HG02852 (cell line): ENCODE data around the gene ZHX3.

Source experiments
- ATAC-seq: cut with Tn5 transposase; IDR thresholded peaks from one replicate; pipeline ENCODE4 v1.9.1; 2021; ENCODE audit warnings: mild to moderate bottlenecking, moderate library complexity; ENCODE audit not compliant: unreplicated experiment

The ZHX3 gene

DNA sequence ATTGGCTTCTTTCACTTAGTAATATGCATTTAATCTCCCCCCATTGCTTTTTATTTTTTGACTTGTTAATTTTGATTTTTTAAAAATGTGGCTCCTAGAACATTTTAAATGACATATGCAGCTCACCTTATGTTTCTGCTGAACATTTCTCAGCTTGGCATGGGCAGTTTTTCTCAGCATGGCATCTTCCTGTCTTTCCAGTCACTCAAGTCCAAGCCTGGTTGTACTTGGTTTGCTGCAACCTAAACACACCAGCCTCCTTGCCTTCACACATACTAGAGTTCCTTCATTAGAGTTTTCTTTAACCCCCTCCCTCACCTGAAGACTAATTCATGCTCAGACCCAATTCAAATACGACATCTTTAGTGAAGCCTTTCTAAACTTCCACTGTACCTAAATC, 86.4 kb downstream of the ZHX3 start:
- ATAC-seq, result no peak

DNA sequence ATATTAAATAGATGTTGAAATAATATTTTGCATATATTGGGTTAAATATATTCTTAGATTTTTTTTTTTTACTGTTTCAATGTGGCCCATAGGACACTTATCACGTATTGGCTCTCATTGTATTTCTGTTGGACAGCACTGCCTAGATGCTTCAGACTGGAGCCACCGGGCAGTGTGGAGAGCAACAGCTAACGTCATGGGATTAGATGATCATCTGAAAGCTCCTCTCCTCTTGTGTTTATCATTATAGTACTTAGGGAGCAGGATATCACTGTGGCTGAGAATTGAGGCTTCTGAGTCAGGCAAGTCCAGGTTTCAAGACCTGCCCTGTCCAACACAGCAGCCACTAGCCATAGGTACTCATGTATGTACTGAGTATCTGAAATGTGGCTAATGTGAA, 87.4 kb downstream of the ZHX3 start:
- ATAC-seq, result no peak

DNA sequence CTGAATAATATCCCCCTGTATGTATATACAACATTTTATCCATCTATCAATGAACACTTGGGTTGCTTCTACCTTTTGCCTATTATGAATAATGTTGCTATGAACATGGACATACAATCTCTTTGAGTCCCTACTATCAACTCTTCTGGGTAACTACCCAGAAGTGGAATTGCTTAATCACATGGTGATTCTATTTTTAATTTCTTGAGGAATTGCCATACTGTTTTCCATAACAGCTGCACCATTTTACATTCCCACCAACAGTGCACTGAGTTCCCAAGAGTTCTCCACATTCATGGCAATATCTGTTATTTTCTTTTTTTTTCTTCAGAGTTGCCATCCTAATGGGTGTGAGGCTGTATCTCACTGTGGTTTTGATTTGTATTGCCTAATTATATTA, 88.3 kb downstream of the ZHX3 start:
- no peak for ATAC-seq

DNA sequence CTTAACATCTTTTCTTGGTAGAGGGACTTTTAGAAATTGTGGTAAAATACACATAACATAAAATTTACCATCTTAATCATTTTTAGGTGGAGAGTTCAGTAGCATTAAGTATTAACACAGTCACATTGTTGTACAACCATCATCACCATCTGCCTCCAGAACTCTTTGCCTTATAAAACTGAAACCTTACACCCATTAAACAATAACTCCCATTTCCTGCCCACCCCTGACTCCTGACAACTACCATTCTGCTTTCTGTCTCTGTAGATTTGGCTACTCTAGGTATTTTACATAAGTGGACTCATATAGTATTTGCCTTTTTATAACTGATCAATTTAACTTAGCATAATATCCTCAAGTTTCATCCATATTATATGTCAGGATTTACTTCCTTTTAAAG, 88.7 kb downstream of the ZHX3 start:
- ATAC-seq, result no peak

DNA sequence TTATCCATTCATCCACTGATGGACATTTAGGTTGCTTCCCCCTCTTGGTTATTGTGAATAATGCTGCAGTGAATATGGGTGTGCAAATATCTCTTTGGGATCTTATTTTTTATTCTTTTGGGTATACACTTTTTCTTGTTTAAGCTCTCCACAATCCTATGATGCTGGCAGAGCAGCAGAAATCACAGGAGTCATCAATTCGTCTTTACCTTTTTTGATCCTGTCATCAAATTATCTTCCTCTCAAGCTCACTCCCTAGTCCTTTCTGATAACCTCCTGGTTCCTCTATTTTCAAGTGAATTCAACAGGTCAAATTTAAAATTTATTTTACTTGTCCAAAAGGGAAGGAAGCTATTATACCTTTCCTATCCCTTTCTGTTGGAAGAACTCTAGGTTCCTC, 91.1 kb downstream of the ZHX3 start:
- ATAC-seq, result no peak

DNA sequence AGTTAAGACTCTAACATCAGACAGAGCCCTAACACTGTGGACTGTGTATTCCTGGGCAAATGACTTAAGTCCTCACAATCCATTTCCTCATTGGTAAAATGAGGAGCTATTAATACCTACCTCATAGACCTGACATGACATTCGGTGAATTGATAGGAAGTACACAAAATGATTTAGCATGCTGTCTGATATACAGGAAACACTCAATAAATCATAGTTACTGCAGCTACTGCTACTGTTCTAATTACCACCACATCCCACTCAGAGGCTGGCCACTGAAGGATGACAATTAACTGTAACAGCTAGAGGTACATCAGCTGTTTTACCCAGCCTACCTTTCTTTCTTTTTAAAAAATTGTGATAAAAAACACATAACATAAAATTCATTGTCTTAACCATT, 92.4 kb downstream of the ZHX3 start:
- no peak for ATAC-seq

DNA sequence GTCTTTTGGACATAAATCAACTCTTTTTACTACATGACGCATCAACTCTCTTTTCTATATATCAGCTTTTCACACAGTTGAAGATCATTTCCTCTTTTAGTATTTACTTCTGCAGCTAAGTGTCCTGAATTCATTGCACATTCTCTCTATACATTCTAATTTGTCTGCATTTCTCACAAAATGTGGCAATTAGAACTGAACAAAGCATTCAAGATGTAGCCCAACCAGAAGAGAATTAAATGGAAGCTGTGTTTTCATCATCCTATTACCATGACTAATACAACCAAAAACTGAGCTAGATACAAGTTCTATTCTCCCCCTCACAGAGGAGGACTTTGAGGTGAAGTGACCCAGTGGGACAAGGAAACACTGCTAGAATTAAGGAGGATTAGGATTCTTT, 93.2 kb downstream of the ZHX3 start:
- no peak for ATAC-seq

DNA sequence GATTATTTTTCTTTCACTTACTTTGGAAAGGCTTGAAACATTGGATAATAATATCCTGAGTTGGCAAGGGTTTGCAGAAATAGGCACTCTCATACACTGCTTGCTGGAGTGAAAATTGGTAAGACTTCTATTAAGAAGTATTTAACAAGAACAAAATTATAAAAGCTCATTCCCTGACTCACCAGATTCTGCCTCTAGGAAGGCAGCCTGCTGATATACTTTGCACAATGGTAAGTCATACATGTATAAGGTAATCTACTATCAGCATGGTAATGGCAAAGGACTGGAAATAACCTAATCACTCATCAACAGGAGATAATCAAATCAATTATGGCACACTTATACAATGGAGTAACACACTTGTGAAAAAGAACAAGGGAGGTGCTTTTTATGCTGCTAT, 94.4 kb downstream of the ZHX3 start:
- ATAC-seq, result no peak

DNA sequence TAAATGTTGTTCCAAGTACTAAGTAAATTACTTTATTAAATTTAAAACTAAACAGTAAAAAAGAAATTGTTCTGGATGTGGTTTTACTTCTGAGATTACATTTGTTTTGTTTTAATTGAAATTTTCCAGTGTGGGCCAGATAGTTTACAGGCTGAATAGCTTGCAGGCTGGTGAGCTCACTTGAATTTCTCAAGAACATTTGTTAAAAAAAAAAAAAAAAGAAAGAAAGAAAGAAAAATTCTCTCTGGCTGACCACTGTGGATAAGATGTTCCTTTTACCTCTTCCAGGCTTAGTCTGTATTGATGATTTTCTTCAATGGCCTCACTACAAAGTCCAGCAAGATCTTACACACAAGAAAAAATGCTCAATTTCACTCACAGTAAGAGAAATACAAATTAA, 94.8 kb downstream of the ZHX3 start:
- ATAC-seq, result no peak

DNA sequence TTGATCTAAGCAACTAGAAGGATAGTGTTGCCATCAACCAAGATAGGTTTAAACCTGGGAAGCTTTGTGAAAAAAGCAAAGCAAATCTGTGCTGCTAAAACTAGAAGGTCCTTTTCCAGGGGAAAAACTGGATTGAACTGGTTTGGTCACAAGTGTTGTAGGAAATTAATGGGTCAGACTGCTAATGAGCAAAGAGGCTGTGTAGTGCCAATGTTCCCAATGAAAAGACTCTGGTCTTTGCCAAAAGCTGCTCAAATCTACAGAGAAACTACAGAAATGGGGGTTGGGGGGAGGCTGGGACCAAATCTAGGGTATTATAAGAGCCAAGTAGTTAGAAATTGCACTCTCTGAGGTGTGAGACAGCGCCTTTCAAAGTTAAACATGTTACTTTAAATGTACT, 95.2 kb downstream of the ZHX3 start:
- no peak for ATAC-seq

DNA sequence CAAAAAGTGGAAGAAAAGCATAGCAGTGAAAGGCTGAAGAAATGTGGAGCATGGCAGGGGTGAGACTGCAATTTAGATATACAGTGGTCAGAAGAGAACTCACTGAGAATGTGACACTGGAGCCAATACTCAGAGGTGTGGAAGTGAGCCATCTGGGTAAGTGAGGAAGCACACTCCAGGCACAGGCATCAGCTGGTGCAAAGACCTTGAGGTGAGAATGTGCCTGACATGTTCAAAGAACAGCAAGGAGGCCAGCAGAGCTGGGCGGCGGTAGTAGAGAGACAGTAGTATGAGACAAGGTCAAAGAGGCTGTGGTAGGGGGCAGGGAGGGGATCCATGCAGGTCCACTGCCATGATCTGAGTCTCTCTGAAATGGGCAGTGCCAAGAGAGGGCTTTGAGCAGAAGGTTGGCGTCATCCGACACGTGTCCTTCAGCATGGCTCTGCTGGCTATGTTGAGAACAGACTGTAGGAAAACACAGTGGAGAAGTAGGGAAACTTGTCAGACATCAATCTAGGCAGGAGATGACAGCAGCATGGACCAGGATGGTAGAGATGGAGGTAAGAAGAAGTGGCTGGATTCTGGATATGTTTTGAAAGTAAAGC, 95.8 kb downstream of the ZHX3 start:
- no peak for ATAC-seq

DNA sequence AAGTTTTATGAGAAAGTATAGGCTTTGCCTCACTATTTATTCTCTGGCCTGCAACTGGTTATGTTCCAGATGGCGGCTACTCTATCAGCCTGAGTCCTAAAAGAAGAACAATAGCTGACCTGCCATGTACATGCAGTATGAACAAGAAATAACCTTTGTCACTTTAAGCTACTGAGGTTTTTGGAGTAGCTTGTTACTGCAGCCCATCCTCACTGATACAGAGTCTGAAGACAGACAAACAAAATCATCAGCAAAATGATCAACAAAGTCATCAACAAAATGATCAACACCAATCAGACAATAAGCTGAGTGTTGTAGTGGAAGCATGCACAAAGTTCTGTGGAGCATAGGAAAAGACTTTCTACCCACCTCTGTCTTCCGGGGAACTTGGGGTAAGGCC, 97.7 kb downstream of the ZHX3 start:
- no peak for ATAC-seq

DNA sequence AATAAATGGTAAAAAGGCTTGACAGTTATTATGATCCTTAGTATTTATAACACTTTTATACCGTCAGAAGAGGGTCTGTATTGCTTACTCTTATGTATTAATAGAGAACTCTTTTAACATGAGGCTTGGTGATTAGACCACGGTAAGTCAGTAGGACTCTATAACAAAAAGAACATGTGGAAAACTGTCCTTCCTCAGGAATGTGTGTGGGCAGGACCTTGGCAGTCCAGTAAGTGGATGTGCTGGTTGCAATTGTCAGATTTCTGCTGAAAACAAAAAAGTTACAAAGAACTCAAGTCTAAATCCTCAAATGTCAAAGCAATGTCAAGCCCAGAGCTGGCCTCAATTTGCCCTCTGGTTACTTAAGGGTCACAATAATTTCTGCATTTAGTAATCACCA, 99.1 kb downstream of the ZHX3 start:
- no peak for ATAC-seq

DNA sequence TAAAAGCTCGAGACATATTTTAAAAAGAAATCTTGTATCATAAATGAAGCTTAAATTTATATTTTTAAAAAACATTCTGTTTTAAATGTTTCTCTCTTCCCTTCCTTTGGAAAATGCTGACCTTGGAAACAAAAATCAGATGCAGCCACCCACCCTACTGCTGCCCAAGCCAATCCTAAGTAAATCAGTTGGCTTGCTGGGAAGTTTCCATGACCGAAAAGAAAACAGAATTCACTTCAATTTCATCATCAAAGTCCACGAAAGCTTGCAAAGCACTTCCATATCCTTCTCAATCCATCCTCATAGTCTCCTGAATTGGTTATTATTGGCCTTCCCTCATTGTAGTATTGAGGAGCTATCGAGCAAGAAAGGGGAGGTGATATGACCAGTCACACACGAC, 100.1 kb downstream of the ZHX3 start:
- no peak for ATAC-seq

DNA sequence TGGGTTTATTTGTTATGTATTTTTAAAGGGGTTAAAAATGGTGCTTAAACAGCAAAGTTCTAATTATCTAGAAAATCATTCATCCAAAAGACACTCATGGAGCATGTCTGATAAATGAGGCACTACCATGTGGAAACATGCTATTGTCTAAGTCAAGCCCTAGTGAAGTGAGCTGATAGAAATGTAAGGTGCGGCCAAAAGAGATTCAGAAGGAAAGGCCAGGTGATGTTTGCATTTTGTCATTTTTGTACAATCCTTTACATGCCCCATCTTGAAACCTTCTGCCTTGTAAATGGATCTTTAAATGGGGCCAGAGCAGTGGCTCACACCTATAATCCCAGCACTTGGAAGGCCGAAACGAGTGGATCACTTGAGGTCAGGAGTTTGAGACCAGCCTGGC, 102.9 kb downstream of the ZHX3 start:
- ATAC-seq, result no peak

DNA sequence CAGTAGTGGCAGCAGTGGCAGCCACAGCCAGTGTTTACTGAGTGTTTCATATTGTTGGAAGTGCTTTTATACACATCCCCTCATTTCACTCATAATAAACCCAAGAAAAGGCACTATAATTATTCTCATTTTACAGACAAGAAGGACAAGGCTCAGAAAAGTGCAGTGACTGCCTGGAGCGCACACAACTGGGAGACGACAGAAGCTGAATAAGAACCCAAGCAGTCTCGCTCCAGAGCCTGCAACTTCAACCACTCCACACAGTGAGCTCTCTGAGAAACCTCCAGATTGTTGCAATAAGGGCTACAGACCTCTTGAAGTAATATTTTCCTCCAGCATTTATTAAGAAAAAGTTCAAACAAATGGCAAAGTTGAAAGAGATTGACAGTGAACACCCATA, 103.3 kb downstream of the ZHX3 start:
- ATAC-seq, result no peak

DNA sequence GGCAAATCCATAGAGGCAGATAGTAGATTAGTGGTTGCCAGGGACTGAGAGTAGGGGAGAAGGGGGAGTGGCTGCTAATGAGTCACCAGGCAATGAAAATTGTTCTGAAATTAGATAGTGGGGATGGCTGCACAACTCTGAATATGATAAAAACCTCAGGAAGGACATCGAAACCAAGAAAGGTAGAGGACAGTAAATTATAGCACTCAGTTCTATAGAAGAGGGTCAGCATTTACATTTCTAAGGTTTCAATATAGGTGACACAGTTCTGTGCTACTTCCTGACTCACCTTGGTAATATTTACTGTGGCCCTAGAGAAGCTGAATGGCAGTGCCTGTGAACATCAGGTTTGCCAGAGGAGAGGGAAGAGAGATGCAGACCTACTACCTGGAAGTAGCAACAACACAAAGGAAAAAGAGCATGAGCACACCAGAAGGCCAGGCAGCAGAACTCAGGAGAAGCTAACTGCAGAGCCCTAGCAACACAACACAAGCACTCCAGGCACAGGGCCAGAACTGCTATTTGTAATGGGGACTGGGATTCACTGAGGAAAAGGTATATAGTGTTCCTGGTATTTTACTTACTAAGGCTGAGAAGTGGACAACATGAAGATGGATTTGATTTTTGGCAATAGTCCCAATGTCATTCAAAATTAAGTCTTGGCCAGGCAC, 104.2 kb downstream of the ZHX3 start:
- ATAC-seq, result no peak

DNA sequence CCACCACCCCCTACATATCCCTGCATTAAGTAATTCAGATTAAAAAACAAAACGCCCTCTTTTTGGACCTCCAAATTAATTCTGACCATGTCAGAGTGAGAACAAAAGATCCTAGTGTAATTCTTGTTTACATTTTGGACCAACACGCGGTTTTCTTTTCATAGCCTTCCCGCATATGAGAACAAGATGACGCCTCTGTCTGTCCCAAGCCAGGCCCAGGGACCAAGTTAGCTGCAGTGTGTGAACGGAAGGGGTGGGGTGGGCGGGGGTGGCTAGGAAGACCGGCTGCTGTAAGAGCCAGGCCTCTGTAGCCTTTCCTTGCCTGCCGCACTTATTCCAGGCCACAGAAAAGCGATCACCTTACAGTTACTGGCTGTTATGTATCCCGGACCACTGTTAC, 112.2 kb downstream of the ZHX3 start:
- ATAC-seq, result no peak

DNA sequence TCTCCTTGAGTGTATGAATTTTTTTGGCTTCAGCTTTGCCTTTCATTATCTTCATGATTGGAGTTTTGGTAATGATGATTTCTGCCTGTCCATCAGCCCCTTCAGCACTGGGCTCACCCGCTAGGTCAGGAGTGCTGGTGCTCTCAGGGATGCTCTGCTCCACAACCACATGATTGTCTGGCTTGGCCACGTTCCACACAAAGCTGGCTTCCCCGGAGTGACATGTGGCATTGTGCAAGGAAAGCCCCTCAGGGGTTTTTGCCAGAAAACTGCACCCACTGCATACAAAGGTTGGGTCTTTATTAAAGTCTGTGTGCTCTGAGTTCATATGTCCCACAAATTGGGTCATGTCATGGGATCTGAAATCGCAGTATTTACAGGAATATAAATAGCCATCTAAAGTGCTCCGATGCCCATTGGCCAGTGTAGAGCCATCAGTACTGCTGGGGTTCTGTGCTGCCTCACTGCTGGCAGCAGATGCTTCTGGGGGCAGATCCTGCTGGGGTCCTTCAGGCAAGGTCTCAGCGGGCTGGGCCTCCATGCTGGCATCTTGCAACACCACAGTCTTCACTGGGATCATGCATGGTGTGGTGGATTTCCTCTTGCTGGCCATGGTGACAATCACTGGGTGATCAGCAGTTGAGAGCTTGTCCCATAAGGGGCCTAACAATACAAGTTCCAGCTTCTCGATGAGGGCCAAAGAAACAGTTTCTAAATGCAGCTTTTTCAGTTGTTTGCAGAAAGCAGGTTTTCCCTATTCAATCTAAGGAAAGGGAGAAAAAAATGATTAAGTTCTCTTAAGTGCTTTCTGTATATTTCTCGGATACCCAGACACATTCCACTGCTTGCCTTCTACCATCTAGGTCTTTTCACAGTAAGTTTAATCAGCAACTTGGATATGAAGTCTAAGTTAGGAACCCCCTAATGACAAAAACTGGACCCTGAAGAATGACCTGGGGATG, 112.9 kb downstream of the ZHX3 start:
- no peak for ATAC-seq

DNA sequence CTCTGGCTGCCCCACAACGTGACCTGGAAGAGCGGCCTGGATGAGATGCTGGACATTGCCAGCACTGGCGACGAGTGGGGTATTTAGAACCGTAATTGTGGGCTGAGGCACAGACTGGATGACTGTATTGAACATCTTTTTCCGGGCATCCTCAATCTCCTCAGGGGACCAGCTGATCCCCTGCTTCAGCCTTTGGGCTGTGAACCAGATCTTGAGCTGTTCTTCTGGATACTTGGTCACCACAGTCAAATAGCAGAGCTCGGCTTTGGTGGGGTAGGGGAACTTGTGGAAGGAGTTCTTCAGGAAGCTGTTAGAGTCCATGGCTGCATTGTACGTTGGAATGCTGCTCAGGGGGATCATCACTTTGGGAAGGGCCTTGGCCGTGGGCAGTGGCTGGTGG, 113.9 kb downstream of the ZHX3 start:
- ATAC-seq, result no peak

DNA sequence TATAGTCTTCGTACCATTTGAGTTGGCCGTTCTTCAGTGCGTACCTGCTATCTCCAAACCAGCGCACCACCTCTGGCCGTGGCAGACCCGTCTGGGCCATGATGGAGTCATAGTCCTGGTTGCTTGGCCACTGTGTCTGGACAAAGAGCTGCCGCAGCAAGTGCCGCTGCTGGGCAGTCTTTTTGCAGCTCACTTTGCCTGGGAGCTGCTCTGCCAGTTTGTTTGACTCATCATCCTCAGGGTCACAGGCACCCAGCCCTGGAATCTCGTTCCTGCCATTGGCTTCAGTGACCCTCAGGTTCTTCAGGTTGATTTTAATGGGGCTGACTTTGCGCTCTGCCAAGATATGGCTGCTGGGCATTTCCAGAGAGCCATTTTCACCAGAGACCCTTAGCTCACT, 115.1 kb downstream of the ZHX3 start:
- no peak for ATAC-seq

DNA sequence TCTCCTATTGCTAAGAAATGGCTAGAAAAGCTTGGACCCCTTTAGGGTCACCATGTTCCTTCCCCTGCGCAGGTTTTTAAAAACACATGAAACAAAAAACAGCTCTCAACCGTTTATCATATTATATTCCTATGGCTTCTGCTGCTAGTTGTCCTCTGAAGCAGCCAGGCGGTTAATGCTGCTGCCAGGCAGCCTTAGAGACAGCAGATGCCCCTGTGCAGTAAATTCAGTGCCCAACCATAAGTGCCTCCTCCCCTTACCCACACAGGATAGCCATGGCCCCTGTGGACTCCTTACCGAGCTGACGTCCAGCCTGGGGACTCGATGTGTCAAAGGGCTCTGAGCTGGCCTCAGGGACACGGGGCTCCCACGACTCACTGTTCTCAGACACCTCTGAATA, 115.8 kb downstream of the ZHX3 start:
- no peak for ATAC-seq
